Measurements from ENCODE around the gene MCF2L2.

DNA sequence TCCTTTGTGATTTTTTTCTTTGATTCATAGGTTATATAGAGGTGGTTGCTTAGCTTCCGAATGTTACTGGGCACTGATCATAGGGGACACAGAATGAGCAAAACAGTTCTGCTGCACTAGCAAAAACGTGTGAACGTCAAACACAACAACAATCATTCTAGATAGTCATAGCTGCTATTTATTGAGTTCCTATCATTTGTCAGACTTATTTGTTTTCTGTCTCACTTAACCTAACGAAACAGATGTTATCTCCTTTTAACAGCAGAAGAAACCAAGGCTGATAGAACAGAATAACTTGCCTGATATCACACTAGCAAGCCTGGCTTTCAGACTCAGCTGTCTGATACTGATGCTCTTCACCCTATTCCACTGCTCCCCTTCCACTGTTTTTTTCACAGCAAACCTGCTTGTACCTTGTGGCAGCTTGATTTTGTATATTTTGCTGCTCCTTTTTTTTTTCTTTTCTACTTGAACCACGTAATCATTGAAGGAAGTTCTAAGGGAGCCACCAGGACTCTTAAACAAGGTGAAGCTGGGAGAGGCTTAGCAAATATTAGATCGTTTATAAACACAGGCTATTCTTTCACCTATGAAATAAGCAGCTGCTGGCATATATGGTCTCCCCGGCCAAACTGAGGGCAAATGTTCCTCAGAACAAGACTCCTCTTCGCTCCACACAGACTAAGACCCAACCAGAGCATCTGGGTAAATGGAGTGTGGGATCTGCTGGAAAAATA lies 78.8 kb downstream of the MCF2L2 start:
- no peak for TF ChIP-seq POLR2AphosphoS5 (IDR thresholded peaks at IDR 0.05; ENCODE audit: low read depth, low read length)
- TF ChIP-seq POLR2A (IDR thresholded peaks at IDR 0.05; ENCODE audit: low read depth, low read length) = no peak
- no peak for TF ChIP-seq TAF1 (IDR thresholded peaks at IDR 0.05; ENCODE audit: low read depth, low read length)
- TF ChIP-seq POU2F2 (IDR thresholded peaks at IDR 0.05; ENCODE audit: low read depth, low read length) = no peak
- TF ChIP-seq PAX5 (IDR thresholded peaks at IDR 0.05; ENCODE audit: insufficient read depth, low read length, severe bottlenecking) = no peak
- no peak for TF ChIP-seq SPI1 (IDR thresholded peaks at IDR 0.05; ENCODE audit: low read depth, low read length)

All from GM12891 (cell line).